ENCODE results near the gene USP22. TPM values are rescaled to one million over a fixed set of nuclear protein-coding genes. Genes with fewer than 3 reads are reported as not detected.

USP22 gene
- total RNA-seq, 3 donors from 2014 or later (not counting 1 experiment from before 2014, with no cell fraction given), result 121 to 155 (median 140) TPM

DNA sequence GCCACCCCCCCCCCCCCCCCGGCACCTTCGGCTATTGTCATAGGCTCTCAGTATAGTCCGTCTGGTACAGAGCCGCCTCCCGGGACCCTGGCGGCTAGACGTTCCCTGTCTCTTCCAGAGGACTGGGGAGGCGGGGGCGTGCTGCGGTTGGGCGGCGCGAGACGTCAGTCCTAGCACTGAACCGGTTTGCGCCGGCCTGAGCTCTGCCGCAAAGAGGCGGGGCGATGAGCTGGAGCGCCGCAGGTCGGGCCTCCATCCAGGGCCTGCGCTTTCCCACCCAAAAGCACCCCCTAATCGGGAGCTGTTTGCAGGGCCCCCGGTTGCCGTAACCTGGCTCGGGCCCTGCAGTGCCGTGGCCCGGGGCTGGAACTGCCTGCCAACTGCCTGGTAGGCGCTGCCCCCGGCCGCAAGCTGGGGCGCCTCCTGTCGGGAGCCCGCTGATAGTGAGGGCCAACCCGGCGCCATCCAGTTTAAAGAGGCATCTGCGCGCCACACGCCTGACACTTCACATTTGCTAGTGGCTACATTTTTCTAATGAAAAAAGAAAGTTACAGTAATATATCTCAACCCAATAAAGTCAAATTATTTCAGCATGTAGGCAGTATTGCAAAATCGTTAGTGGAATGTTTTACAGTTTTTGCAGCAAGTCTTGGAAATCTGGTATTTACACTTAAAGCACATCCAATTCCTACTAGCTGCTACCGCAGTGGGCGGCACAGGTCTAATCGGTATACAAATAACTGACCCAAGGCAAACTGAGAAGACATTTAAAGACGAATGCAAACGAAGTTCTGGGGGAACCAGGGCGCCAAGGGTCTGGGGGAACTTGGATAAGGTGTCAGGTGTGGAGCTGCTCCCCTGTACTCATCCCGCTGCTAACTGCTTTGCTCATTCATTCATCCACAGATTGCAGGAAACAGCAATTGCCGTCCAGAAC is 753 bp upstream of the USP22 start:
- TF ChIP-seq, protein P1, sequence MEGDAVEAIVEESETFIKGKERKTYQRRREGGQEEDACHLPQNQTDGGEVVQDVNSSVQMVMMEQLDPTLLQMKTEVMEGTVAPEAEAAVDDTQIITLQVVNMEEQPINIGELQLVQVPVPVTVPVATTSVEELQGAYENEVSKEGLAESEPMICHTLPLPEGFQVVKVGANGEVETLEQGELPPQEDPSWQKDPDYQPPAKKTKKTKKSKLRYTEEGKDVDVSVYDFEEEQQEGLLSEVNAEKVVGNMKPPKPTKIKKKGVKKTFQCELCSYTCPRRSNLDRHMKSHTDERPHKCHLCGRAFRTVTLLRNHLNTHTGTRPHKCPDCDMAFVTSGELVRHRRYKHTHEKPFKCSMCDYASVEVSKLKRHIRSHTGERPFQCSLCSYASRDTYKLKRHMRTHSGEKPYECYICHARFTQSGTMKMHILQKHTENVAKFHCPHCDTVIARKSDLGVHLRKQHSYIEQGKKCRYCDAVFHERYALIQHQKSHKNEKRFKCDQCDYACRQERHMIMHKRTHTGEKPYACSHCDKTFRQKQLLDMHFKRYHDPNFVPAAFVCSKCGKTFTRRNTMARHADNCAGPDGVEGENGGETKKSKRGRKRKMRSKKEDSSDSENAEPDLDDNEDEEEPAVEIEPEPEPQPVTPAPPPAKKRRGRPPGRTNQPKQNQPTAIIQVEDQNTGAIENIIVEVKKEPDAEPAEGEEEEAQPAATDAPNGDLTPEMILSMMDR (IDR thresholded peaks at IDR 0.05), result peak; percentile 89
- H3K4me1 Mint-ChIP-seq, result peaks cover 16 to 27% of the 10 kb centered on the region in 2 donors
- no peaks in the 10 kb centered on the region for H3K9me3 ChIP-seq (ENCODE audit: control insufficient read depth, insufficient read depth, low read length)
- no peaks in the 10 kb centered on the region for H3K36me3 Mint-ChIP-seq
- H3K4me1 ChIP-seq (ENCODE audit: control insufficient read depth, insufficient read depth, low read length), result peaks cover 30% of the 10 kb centered on the region
- peaks cover 4 to 5% of the 10 kb centered on the region in 2 donors for H3K27me3 Mint-ChIP-seq (ENCODE audit: low read depth in 2 of 2)
- ATAC-seq (peak; percentile 70 to 90 (median 80)), DNase-seq (peak in 1 of 2 donors; percentile 94)
- no peaks in the 10 kb centered on the region for H3K27me3 ChIP-seq (ENCODE audit: control insufficient read depth, insufficient read depth, low read length)
- peaks cover 4% of the 10 kb centered on the region for H3K36me3 ChIP-seq (ENCODE audit: control insufficient read depth, insufficient read depth, low read length)
- H3K27ac Mint-ChIP-seq, result peak overlapping the region; percentile 91 to 93
- peak overlapping the region; percentile 88 for H3K4me3 Mint-ChIP-seq
- intact Hi-C loops (cut with micrococcal nuclease), result loop anchor here (1.0 to 10.0 kb wide), 6 partner anchors 9 to 244 kb away; partner anchors contain the start of gene TMEM11
- WGBS (ENCODE audit: insufficient coverage), result 6% methylated on average over 48 of the region's 50 CpGs
- no peaks in the 10 kb centered on the region for H3K9me3 Mint-ChIP-seq
- H3K27ac ChIP-seq (ENCODE audit: low read length), result peak overlapping the region; percentile 100
- H3K4me3 ChIP-seq (ENCODE audit: low read length), result peak overlapping the region; percentile 90

DNA sequence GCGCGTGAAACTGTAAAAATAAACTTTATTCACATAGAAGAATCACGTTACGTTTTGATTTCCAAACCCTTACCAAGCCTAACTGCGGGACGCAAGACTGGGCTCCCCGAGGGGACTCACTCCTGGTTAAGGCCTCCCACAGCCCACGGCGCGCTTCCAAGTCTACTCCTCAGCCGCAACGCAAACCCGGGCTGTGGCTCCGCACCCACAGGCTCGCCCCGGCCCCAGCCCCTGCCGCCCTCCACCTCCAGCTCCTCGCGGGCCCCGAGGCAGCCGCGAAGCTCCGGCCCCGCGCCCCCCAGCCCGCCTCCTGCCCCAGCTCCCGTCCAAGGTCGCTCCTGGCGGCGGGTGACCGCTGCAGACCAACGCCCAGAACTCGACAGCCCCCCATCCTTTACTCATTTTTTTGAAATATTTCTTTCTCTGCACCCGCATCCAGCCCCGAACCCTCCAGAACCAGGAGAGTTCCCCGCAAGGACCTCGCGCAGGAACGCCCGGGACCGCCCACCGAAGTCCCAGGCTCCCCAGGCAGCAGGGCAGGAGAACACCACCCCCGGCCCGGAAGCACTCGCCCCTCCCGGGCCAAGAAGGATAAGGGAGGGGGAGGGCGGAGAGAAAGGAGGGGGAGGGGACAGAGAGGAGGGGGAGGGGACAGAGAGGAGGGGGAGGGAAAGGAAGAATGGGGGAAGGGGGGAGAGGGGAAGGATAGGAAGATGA is 912 bp downstream of the USP22 start:
- Mint-ChIP-seq H3K9me3 (no peaks in the 10 kb centered on the region), H3K36me3 (no peaks in the 10 kb centered on the region), H3K27ac (peak overlapping the region; percentile 91 to 93), H3K4me1 (peaks cover 25 to 36% of the 10 kb centered on the region in 2 donors), H3K27me3 (ENCODE audit: low read depth in 2 of 2) (no peaks in the 10 kb centered on the region), H3K4me3 (peak overlapping the region; percentile 95)
- peak; percentile 47 to 76 for DNase-seq
- intact Hi-C loops (cut with micrococcal nuclease), result loop anchor here (2.0 to 10.0 kb wide), 3 partner anchors 55 to 173 kb away; partner anchors contain the start of gene TMEM11
- Histone ChIP-seq H3K9me3 (ENCODE audit: control insufficient read depth, insufficient read depth, low read length) (no peaks in the 10 kb centered on the region), H3K27ac (ENCODE audit: low read length) (peak overlapping the region; percentile 87), H3K27me3 (ENCODE audit: control insufficient read depth, insufficient read depth, low read length) (no peaks in the 10 kb centered on the region), H3K4me3 (ENCODE audit: low read length) (peak overlapping the region; percentile 81), H3K4me1 (ENCODE audit: control insufficient read depth, insufficient read depth, low read length) (peaks cover 30% of the 10 kb centered on the region), H3K36me3 (ENCODE audit: control insufficient read depth, insufficient read depth, low read length) (peaks cover 4% of the 10 kb centered on the region)
- ATAC-seq, result peak in 1 of 3 donors; percentile 5
- 0% methylated on average over 47 of the region's 47 CpGs for WGBS (ENCODE audit: insufficient coverage)
- TF ChIP-seq, protein P1 (IDR thresholded peaks at IDR 0.05), result no peak

GRCh38 chr17:21039839-21040575 is 2.8 kb downstream of the USP22 start:
- Histone ChIP-seq H3K9me3 (ENCODE audit: control insufficient read depth, insufficient read depth, low read length) (no peaks in the 10 kb centered on the region), H3K36me3 (ENCODE audit: control insufficient read depth, insufficient read depth, low read length) (peaks cover 4% of the 10 kb centered on the region), H3K4me1 (ENCODE audit: control insufficient read depth, insufficient read depth, low read length) (peaks cover 30% of the 10 kb centered on the region), H3K27me3 (ENCODE audit: control insufficient read depth, insufficient read depth, low read length) (no peaks in the 10 kb centered on the region), H3K27ac (ENCODE audit: low read length) (no peak overlapping the region), H3K4me3 (ENCODE audit: low read length) (no peak overlapping the region)
- Mint-ChIP-seq H3K27me3 (ENCODE audit: low read depth in 2 of 2) (no peaks in the 10 kb centered on the region), H3K9me3 (no peaks in the 10 kb centered on the region), H3K4me3 (peak overlapping the region; percentile 80), H3K4me1 (peaks cover 44 to 55% of the 10 kb centered on the region in 2 donors), H3K36me3 (no peaks in the 10 kb centered on the region), H3K27ac (peak overlapping the region; percentile 78 to 91)
- intact Hi-C loops (cut with micrococcal nuclease), result loop anchor here (5.0 to 10.0 kb wide), 2 partner anchors 57 to 135 kb away; no protein-coding TSS in a partner anchor
- 50% methylated on average over 6 of the region's 6 CpGs for WGBS (ENCODE audit: insufficient coverage)
- peak in 1 of 2 donors; percentile 70 for DNase-seq
- TF ChIP-seq, protein P1 (IDR thresholded peaks at IDR 0.05), result no peak
- no peak for ATAC-seq

Data from natural killer cell (primary cell).